GM04504 (cell line): Measurements from ENCODE around the gene GGPS1.
"Not testable (repeated sequence)": the region's sequence is repeated elsewhere in the genome, so short reads cannot be mapped to it uniquely, and the experiment has no call there.

Experiments
- DNase-seq: peaks from one replicate; pipeline ENCODE4 v3.0.0-alpha.2; 2012; ENCODE audit warnings: low read depth

GGPS1 gene

DNA sequence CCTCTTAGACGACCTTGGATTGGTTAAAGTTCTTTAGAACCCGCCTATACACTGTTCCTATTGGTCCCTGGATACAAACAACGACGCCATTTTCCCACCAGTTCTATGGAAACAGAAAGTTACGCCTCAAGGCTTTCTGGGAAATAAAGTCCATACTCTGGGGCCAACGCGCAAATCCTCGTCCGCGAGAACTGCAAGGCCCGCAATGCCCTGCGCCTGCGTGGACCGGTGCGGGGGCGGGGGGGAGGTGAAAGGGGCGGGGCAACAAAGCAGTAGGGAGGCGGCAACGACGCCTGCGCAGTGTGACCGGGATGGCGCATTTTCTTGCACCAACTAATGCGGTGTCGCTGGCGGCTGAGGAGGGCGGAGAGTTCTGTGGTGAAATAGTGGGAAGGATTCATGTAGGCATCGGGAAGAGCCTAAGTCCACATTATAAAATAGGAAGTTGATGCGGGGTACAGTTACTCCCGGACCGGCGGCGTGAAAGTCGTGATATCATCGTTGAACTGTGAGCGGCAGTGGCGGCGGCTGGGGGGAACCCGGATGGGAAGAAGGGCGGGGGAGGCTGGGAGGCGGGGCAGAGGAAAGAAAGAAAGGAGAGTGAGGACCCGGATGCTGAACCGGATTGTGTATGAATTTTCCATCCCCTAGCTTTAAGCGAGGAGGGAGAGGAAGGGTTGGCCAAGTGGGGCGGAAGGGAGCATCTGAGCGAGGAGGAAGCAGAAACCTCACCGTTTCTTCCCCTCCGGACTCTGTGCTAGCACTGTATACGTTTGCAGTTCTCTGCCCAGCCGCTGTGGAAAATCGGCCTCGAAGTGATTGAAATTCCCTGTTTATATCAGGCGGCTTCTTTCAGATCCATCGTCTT lies at the start of gene GGPS1:
Gene GGPS1, plus strand, starts transcription at position 300 of the 868 bp plus-strand sequence. CDS start 6,695 bp downstream, outside the sequence.
- peak; percentile 100 for DNase-seq

DNA sequence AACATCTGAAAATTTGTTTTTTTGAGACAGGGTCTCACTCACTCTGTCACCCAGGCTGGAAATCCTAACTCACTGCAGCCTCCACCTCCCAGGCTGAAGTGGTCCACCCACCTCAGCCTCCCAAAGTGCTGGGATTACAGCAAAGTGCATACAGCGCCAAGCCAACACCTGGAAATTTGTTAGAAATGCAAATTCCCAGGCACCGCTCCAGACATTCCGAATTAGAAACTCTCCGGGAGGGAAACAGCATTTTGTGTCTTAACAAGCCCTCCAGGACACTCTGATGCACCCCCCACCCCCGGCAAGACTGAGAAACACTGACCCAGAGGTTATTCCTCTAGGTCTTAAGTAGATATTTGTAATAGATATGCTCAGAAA lies 49.5 kb upstream of the GGPS1 start:
- no peak for DNase-seq

DNA sequence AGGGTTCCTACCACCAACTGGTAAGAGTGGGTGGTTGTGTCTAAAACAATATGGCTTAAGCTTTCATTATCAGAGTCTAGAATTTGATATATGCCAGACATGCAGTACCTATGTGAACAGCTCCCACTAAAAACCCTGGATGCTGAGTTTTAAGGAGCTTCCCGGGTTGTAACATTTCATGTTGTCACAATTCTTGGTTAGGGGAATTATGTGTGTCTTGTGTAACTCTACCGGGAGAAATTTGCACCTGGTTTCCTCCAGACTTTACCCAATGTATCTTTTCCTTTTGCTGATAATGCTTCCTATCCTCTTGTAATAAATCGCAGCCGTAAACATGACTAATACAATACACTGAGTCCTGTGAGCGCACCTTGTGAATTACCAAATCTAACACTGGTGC lies 48.7 kb upstream of the GGPS1 start:
- DNase-seq, result no peak

DNA sequence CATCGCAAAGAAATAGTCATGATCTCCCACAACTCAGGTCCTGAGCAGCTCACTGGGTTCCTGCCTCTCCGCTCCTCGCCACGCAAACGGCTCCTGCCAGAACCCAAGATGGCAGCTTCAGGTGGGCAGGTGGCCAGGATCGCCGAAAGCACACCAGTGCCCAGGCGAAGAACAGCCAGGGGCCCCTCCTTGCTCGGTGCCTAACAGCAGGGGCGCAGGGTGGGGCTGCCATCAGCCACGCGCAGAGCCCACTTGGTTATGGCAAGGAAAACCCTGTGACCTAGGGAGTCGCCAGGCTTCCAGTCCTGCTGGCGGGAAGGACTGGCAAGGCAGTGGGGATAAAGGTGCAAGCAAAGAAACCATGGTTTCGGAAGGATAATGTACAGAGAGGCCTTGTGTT lies 47.9 kb upstream of the GGPS1 start:
- no peak for DNase-seq

DNA sequence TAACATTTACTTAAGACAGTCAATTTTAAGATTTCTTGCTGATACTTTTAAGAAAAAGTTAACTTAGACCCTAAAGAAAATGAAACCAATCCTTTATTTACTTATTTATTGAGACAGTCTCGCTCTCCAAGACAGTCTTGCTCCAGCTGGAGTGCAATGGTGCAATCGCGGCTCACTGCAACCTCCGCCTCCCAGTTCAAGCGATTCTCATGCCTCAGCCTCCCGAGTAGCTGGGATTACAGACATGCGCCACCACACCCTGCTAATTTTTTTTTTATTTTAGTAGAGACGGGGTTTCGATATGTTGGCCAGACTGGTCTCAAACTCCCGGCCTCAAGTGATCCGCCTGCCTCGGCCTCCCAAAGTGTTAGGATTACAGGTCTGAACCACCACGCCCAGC lies 44.7 kb upstream of the GGPS1 start:
- not testable (repeated sequence) for DNase-seq

DNA sequence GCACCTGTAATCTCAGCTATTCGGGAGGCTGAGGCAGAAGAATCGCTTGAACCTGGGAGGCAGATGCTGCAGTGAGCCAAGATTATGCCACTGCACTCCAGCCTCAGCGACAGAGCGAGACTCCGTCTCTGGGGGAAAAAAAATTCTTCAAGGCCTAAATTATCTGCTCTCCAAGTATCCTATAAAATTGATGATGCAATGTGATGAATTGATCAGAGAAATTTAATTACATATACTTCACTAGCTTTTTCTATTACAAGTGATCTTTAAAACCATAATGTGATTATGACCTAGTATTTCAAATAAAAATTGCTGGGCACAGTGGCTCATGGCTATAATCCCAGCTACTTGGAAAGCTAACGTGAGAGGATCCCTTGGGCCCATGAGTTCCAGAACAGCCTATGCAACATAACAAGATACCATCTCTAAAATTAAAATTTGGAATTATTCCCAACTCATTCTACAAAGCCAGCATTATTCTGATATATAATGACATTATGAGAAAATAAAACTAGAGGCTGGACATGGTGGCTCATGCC lies 44.1 kb upstream of the GGPS1 start:
- no peak for DNase-seq

DNA sequence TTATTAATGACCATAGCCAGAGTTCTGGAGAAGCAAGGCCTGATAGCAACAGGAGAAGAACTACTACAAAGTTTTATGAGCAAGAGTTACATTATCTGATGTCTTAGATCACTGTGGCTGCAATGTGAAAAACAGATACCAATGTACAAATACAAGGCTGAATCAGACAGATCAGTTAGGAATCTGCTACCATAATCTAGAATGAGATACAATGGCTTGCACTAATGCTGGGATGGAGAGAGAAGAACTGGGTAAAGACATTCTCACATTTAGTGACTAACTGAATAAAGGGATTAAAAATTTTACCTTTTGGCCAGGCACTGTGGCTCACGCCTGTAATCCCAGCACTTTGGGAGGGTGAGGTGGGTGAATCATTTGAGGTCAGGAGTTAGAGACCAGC lies 41.7 kb upstream of the GGPS1 start:
- no peak for DNase-seq

DNA sequence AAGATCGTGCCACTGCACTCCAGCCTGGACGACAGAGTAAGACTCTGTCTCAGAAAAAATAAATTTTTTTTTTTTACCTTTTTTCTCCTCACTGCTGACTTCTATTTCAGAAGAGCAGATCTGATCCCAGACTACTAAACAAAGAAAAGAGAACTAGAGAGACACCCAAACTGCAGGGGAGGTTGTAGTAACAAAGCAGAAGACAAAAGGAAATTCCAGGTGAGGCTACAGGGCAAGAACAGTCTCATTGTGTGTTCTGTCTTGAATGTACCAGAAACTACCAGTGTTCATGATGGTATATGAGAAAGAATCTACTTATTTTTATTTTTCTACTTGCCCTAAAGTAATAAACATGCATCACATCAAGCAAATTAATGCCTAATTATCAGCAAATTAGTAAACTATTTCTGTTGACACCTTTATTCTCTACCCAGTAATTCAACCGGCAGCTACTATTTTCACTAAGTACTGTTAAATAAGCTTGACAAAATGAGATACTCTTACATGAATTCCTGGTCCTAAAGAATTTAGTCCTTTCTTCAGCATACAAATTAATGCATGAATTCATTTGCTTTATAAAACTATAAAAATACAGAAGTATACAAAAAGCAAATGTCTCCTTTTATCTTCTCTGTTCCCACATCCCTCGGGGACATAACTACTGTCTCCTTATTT lies 41.0 kb upstream of the GGPS1 start:
- DNase-seq, result no peak

DNA sequence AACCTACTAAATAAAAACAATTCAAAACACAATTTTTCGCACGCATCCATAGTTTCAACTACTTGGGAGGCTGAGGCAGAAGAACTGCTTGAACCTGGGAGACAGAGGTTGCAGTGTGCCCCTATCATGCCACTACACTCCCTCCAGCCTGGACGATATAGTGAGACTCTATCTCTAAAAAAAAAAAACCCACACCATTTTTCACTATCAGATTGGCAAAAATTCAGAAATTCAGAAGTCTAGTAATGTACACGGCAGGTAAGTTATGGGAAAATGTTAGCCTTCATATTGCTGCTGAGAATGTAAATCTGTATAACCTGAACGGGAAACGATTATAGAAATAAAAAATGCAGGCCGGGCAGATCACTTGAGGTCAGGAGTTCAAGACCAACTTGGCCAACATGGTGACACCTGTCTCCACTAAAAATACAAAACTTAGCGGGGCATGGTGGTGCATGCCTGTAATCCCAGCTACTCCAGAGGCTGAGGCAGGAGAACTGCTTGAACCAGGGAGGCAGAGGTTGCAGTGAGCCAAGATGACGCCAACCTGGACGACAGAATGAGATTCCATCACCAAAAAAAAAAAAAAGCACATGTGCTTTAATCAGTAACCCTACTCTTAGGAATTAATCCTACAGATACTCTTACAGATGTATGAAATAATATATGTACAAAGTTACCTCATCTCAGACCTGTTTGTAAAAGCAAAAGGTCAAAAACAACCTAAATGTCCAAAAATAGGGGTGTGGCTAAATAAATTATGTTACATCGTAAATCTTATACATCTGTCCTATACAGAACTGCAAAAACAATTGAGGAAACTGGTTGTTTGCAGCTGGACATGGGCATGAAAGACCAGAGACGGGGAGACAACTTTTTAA lies 38.3 kb upstream of the GGPS1 start:
- DNase-seq, result no peak

DNA sequence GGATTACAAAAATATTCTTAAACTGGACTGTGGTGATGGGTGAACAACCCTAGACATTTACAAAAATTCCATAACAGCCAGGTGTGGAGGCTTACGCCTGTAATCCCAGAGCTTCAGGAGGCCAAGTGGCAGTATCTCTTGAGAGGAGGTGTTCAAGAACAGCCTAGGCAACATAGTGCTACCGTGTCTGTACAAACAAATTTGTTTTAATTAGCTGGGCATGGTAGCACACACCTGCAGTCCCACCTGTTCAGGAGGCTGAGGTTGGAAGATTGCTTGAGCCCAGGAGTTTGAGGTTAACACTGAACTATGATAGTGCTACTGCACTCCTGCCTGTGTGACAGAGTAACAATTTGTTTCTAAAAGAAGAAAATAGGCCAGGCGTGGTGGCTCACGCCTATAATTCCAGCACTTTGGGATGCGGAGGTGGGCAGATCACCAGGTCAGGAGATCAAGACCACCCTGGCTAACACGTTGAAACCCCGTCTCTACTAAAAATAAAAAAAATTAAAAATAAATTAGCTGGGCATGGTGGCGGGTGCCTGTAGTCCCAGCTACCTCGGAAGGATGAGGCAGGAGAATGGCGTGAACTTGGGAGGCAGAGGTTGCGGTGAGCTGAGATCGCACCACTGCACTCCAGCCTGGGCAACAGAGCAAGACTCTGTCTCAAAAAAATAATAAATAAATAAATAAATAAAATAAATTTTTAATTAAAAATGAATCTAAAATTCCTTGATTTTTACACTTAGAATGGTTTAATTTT lies 37.4 kb upstream of the GGPS1 start:
- DNase-seq, result no peak

DNA sequence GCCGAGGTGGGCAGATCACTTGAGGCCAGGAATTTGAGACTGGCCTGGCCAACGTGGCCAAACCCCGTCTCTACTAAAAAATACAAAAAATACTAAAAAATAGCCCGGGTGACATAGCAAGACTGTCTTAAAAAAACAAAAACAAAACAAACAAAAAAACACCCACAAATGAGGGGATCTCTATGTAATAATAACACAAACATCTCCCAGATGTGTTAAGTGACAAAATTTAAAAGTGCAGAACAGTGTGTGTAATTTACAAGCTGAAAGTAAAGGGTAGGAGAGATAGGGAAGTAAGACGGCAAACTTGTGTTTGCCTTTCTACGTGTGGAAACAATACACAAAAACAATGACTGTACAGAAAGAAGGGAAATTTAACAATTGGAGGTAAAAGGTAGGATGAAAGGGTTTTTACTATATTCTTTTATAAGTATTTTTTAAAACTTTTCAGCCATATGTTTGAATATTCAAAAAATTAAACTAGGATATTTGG lies 36.7 kb upstream of the GGPS1 start:
- DNase-seq, result no peak

DNA sequence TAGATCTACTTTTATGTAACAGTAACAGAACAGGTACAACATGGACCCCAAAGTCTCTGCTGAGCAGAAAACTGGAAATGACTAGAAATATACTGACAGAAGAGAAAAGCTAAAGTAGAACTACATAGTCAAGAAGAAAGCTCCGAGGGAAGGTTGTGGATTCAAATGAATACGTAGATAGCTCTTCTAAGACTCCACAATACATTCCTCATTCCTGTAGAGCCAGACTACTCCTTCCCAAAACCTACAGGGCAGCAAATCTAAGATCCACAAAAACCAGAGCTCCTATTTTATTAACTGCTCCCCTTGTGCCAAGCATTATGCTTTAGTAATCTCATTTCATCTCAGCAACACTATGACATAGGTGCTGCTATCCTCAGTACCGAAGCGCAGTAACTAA lies 35.6 kb upstream of the GGPS1 start:
- no peak for DNase-seq

DNA sequence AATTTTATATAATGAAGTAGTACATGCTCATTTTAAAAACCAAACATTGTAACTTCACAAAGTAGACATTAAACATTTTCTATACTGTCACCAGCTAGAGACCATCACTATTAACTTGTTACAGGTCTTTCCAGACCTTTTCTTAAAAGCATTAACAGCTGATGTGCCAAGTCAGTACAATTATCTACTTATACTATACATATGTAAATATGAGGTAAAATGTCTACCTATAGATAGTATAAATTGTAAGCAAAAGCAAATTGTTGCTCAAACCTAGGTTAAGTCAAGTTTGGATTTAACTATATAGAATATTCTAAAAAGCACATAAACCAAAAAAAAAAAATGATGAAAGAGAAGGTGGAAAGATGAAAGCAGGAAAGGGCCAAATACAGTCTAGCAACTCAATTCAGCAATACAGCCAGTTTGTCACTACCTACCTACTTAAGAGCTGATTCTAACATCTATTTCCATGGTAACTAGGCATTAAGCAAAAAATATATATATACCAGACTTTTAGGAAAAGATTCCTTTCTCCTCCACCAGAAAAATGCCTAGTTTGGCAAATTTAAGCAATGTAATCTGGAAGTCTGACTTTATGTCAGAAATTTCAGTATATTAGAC lies 34.9 kb upstream of the GGPS1 start:
- no peak for DNase-seq

DNA sequence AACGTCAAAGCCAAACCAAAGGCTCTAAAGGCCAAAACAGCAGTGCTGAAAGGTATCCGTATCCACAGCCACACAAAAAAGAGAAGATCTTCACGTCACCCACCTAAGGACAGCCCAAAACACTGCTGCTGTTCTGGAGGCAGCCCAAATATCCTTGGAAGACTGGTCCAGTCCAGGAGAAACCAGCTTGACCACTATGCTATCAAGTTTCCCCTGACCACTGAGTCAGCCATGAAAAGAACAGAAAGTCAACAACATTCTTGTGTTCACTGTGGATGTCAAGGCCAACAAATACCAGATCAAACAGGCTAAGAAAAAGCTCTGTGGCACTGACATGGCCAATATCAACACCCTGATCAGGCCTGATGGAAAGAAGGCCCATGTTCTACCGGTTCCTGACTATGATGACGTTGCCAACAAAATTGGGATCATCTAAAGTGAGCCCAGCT lies 32.4 kb upstream of the GGPS1 start:
- no peak for DNase-seq

DNA sequence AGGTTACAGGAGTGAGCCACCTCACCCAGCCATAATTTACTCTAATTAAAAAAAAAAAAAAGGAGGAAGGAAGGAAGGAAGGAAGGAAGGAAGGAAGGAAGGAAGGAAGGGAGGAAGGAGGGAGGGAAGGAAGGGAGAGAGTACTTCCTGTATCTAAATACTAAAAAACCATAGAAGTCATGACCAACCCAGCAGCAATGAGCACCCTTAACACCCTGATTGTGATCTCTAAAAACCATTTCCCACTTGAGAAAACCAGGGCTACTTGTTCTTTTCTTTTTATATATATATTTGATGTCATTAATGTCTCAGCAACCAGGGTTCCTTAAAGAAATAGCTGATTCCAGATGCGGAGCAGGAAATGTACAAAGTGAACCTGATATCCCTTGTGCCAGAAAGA lies 31.6 kb upstream of the GGPS1 start:
- no peak for DNase-seq

DNA sequence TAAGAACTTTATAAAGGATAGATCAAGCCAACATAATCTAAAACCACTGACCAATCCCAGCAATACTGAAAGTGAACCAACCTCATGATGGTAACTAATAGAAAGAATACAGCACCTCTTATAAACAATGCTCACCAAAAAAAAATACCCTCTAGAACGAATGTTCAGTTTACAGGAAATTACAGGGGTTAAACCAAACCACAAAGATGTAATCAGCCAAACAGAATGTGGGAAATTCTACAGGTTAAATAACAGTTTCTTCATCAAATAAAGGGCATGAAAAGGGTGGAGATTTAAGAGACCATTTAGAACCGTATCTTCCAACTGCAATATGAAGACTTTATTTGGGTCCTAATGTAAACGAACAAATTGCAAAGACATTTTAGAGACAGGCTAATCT lies 30.8 kb upstream of the GGPS1 start:
- no peak for DNase-seq

DNA sequence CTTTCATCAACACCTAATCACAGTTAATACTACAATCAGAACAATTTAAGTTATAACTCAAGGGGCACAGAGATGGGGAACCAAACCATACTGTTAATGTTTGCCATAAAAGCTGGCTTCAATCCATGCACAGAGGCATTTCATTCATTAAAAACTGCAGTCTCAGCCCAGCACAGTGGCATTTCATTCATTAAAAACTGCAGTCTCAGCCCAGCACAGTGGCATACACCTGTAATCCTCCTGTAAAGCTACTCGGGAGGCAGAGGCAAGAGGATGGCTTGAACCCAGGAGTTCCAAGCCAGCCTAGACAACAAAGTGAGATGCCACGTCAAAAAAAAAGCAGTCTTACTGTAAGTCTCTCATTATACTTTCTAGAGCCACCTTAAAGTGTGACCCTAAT lies 29.6 kb upstream of the GGPS1 start:
- DNase-seq, result no peak

DNA sequence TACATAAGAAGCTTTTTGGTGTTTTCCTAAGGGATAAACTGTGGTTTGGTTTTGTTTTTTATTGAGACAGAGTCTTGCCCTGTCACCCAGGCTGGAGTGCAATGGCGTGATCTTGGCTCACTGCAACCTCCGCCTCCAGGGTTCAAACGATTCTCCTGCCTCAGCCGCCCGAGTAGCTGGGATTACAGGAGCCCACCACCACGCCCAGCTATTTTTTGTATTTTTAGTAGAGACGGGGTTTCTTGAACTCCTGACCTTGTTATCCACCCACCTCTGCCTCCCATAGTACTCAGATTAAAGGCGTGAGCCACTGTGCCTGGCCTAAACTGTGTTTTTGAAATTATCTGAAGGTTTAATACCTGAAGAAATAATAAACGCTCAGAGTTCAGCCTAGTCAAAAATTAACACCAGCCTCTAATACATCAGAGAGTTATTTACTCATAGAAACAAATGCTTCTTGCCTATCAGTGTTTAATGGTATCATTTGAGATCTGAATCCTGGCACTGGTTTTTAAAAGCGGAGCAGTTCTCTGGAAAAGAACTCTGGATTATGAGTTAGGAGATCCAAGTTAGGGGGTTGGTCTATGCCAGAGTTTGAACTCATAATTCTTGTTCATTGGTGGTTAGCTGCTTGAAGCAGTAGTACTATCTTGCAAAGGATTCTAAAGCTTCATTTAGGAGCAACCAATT lies 29.1 kb upstream of the GGPS1 start:
- DNase-seq, result no peak

DNA sequence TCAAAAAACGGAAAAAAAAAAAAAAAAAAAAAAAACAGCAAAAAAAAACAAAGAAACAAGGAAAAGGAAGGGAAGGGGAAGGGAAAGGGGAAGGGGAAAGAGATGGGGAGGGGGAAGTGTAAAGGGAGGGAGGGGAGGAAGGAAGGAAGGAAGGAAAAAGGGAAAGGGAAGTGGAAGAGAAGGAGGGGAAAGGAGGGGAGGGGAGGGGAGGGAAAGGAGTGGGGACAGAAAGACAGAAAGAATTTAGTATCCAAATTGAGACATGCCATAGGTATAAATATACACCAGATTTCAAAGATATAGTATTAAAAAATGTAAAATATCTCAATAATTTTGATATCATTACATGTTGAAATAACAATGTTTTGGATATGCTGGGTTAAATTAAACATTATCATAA lies 26.2 kb upstream of the GGPS1 start:
- no peak for DNase-seq
